HepG2 (cell line): ENCODE data around the gene KCTD13. TPM values are rescaled to one million over a fixed set of nuclear protein-coding genes. Genes with fewer than 3 reads are reported as not detected.

Source experiments
- ARID2 ChIP-seq: sonication (generic); formaldehyde crosslinking; IDR thresholded peaks from 2 replicates; pipeline ENCODE4 v1.8.1; 2022; ENCODE audit warnings: mild to moderate bottlenecking, missing genetic modification reagents, borderline replicate concordance
- ERF ChIP-seq: IDR thresholded peaks from 2 replicates; pipeline ENCODE4 v1.6.1; 2018; ENCODE audit warnings: missing biosample characterization, missing genetic modification reagents
- NFIB ChIP-seq: sonication (generic); formaldehyde crosslinking; IDR thresholded peaks from 2 replicates; pipeline ENCODE4 v1.9.0; 2021; ENCODE audit warnings: missing genetic modification reagents, mild to moderate bottlenecking, borderline replicate concordance
- PAF1 ChIP-seq: IDR thresholded peaks from 2 replicates; pipeline ENCODE4 v1.6.1; 2016; ENCODE audit warnings: missing genetic modification reagents, missing compliant biosample characterization
- PHF21A ChIP-seq: sonication (generic); formaldehyde crosslinking; IDR thresholded peaks from 2 replicates; pipeline ENCODE4 v1.5.0; 2020; ENCODE audit warnings: mild to moderate bottlenecking, missing genetic modification reagents
- SKI ChIP-seq: fragments of 450-650 bp; IDR thresholded peaks from one replicate; pipeline ENCODE4 v1.6.1; 2018; ENCODE audit warnings: mild to moderate bottlenecking; ENCODE audit not compliant: partially characterized antibody
- SRSF9 ChIP-seq: fragments of 200-400 bp; formaldehyde crosslinking; IDR thresholded peaks from 2 replicates; pipeline ENCODE4 v1.6.1; 2018; ENCODE audit warnings: borderline replicate concordance, mild to moderate bottlenecking, low read depth, low read length; ENCODE audit not compliant: insufficient read depth, poor library complexity, severe bottlenecking
- TBX2 ChIP-seq: sonication (generic); formaldehyde crosslinking; IDR thresholded peaks from 2 replicates; pipeline ENCODE4 v1.5.0; 2020; ENCODE audit warnings: missing genetic modification reagents, mild to moderate bottlenecking, borderline replicate concordance
- TOE1 ChIP-seq: sonication (generic); formaldehyde crosslinking; IDR thresholded peaks from 2 replicates; pipeline ENCODE4 v1.4.0; 2020; ENCODE audit warnings: mild to moderate bottlenecking, missing genetic modification reagents
- TOPORS ChIP-seq: sonication (generic); formaldehyde crosslinking; IDR thresholded peaks from 2 replicates; pipeline ENCODE4 v1.8.0; 2023; ENCODE audit warnings: mild to moderate bottlenecking, missing genetic modification reagents
- U2AF1 ChIP-seq: fragments of 200-400 bp; formaldehyde crosslinking; optimal IDR thresholded peaks from 2 replicates; pipeline ENCODE3; 2017; ENCODE audit warnings: mild to moderate bottlenecking, low read depth, low read length
- ZKSCAN8 ChIP-seq: IDR thresholded peaks from 2 replicates; pipeline ENCODE4 v1.6.1; 2016; ENCODE audit warnings: borderline replicate concordance, missing genetic modification reagents, missing compliant biosample characterization
- ZMYM4 ChIP-seq: sonication (generic); formaldehyde crosslinking; IDR thresholded peaks from 2 replicates; pipeline ENCODE4 v1.8.1; 2023; ENCODE audit warnings: mild to moderate bottlenecking, missing genetic modification reagents
- ZNF138 ChIP-seq: sonication (generic); formaldehyde crosslinking; IDR thresholded peaks from 2 replicates; pipeline ENCODE4 v1.5.0; 2020; ENCODE audit warnings: mild to moderate bottlenecking, low read depth, missing genetic modification reagents
- ZNF224 ChIP-seq: sonication (generic); formaldehyde crosslinking; IDR thresholded peaks from 2 replicates; pipeline ENCODE4 v1.5.0; 2020; ENCODE audit warnings: mild to moderate bottlenecking, missing genetic modification reagents
- ZNF329 ChIP-seq: sonication (generic); formaldehyde crosslinking; IDR thresholded peaks from 2 replicates; pipeline ENCODE4 v1.9.0; 2021; ENCODE audit warnings: low read depth, mild to moderate bottlenecking, missing genetic modification reagents
- ZNF468 ChIP-seq: sonication (generic); formaldehyde crosslinking; IDR thresholded peaks from 2 replicates; pipeline ENCODE4 v1.8.0; 2022; ENCODE audit warnings: mild to moderate bottlenecking, moderate library complexity, missing genetic modification reagents
- ZNF510 ChIP-seq: sonication (generic); formaldehyde crosslinking; IDR thresholded peaks from 2 replicates; pipeline ENCODE4 v1.4.0; 2020; ENCODE audit warnings: low read depth, mild to moderate bottlenecking, missing genetic modification reagents
- ZNF670 ChIP-seq: sonication (generic); formaldehyde crosslinking; IDR thresholded peaks from 2 replicates; pipeline ENCODE4 v1.8.0; 2022; ENCODE audit warnings: mild to moderate bottlenecking, missing genetic modification reagents, borderline replicate concordance
- polyA plus RNA-seq, 8 experiments: library from polyadenylated mRNA; depleted of rRNA in 3 of 8; stranded (reverse) in 7 of 8; unstranded in 1 of 8; fragments of >200 nt; fragmentation: Illumina TruSeq in 4 of 8; extraction: Trizol in 4 of 8; gene quantifications; 2 replicates each; pipeline versions ENCODE4 v1.2.1 to v1.2.3, GENCODE V29; 2011 to 2016; ENCODE audit warnings: low read depth in 4 of 8, missing spikeins in 1 of 8, mixed read lengths in 1 of 8; ENCODE audit not compliant: insufficient read depth in 1 of 8
- total RNA-seq, 5 experiments: library from RNA; depleted of rRNA; stranded (reverse); fragments of >200 nt; fragmentation: Illumina TruSeq; extraction: Trizol; gene quantifications; 2 replicates each; pipeline ENCODE4 v1.2.3, GENCODE V29; 2016; ENCODE audit warnings: low read depth in 1 of 5
- TF ChIP-seq, protein P1 (sequence below): sonication (generic); formaldehyde crosslinking; IDR thresholded peaks from 2 replicates; pipeline ENCODE4 v1.5.1; 2020; ENCODE audit warnings: missing genetic modification reagents, mild to moderate bottlenecking, borderline replicate concordance
- TF ChIP-seq, protein P2 (sequence below): sonication (generic); formaldehyde crosslinking; IDR thresholded peaks from 2 replicates; pipeline ENCODE4 v1.4.0; 2020; ENCODE audit warnings: missing genetic modification reagents
- TF ChIP-seq, protein P3 (sequence below): sonication (generic); formaldehyde crosslinking; IDR thresholded peaks from 2 replicates; pipeline ENCODE4 v1.5.0; 2020; ENCODE audit warnings: mild to moderate bottlenecking, low read depth, missing genetic modification reagents, borderline replicate concordance

Gene KCTD13
- total and polyA plus RNA-seq, 2 of the 13 experiments (the other 11 are each of a cell fraction or from before 2014, with no cell fraction given): 6.3 to 14.7 TPM

DNA sequence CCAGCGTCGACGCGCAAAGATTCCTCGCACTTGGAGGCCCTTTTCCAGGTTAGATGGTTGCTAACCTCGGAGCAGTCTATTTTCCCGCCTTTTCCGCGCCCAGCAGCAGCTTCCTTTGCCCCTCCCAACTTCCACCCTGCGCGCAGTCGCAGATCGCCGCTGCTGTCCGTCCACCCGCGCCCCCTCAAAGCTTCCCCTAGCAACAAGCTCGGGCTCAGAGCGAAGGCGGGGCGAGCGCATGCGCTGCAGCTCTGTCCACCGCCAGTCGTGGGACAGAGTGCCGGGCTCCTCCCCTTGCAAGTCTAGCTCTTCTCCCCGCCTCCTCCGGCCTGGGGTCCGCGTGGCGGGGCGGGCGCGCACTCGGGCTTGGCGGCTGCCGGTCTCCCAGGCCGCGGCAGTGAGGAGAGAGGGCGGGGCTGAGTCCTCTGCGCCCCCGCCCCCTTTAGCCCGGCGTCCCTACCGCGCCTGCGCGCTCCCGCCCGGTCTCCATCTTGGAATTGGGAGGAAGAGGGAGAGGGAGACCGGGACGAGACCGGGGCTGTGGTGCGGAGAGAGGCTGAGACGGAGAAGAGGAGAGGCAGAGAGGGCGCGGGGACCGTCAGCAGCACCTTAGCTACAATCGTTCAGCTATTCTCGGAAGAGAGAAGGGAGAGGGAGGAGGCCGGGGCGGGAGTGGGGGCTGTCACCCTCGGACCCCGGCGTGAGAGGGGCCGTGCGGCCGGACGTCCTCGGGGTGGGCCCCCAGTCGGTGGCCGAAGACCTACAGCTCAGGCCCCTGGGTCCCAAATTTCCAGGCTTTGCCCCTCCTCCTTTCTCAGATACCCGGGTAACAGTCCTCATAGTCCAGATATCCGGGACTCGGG, 47.6 kb upstream of the KCTD13 start, which contains the start of gene TAOK2 (continued):
- TF ChIP-seq TBX2 (CRISPR knock-in tag) (peak; percentile 84), U2AF1 (peak; percentile 33), ZNF468 (CRISPR knock-in tag) (no peak), PHF21A (CRISPR knock-in tag) (peak; percentile 42; the same call in 1 of the 2 replicates), SRSF9 (no peak), ZNF138 (CRISPR knock-in tag) (no peak; the same call in 1 of the 2 replicates), ARID2 (CRISPR knock-in tag) (no peak), ZNF510 (CRISPR knock-in tag) (peak; percentile 68; the same call in 1 of the 2 replicates), ZKSCAN8 (CRISPR knock-in tag) (peak; percentile 48; the same call in 1 of the 2 replicates), TOPORS (CRISPR knock-in tag) (peak; percentile 84), ZNF670 (CRISPR knock-in tag) (peak; percentile 51; the same call in 1 of the 2 replicates), ERF (CRISPR knock-in tag) (peak; percentile 97), TOE1 (CRISPR knock-in tag) (no peak), SKI (peak; percentile 61), ZMYM4 (CRISPR knock-in tag) (peak; percentile 87), PAF1 (no peak), ZNF224 (CRISPR knock-in tag) (0 out of 2 replicates have a peak, but pooled peaks have one; percentile 83), NFIB (CRISPR knock-in tag) (no peak), ZNF329 (CRISPR knock-in tag) (peak; percentile 64; the same call in 1 of the 2 replicates)
- TF ChIP-seq, protein P1, sequence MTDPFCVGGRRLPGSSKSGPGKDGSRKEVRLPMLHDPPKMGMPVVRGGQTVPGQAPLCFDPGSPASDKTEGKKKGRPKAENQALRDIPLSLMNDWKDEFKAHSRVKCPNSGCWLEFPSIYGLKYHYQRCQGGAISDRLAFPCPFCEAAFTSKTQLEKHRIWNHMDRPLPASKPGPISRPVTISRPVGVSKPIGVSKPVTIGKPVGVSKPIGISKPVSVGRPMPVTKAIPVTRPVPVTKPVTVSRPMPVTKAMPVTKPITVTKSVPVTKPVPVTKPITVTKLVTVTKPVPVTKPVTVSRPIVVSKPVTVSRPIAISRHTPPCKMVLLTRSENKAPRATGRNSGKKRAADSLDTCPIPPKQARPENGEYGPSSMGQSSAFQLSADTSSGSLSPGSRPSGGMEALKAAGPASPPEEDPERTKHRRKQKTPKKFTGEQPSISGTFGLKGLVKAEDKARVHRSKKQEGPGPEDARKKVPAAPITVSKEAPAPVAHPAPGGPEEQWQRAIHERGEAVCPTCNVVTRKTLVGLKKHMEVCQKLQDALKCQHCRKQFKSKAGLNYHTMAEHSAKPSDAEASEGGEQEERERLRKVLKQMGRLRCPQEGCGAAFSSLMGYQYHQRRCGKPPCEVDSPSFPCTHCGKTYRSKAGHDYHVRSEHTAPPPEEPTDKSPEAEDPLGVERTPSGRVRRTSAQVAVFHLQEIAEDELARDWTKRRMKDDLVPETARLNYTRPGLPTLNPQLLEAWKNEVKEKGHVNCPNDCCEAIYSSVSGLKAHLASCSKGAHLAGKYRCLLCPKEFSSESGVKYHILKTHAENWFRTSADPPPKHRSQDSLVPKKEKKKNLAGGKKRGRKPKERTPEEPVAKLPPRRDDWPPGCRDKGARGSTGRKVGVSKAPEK: no peak
- TF ChIP-seq, protein P2, sequence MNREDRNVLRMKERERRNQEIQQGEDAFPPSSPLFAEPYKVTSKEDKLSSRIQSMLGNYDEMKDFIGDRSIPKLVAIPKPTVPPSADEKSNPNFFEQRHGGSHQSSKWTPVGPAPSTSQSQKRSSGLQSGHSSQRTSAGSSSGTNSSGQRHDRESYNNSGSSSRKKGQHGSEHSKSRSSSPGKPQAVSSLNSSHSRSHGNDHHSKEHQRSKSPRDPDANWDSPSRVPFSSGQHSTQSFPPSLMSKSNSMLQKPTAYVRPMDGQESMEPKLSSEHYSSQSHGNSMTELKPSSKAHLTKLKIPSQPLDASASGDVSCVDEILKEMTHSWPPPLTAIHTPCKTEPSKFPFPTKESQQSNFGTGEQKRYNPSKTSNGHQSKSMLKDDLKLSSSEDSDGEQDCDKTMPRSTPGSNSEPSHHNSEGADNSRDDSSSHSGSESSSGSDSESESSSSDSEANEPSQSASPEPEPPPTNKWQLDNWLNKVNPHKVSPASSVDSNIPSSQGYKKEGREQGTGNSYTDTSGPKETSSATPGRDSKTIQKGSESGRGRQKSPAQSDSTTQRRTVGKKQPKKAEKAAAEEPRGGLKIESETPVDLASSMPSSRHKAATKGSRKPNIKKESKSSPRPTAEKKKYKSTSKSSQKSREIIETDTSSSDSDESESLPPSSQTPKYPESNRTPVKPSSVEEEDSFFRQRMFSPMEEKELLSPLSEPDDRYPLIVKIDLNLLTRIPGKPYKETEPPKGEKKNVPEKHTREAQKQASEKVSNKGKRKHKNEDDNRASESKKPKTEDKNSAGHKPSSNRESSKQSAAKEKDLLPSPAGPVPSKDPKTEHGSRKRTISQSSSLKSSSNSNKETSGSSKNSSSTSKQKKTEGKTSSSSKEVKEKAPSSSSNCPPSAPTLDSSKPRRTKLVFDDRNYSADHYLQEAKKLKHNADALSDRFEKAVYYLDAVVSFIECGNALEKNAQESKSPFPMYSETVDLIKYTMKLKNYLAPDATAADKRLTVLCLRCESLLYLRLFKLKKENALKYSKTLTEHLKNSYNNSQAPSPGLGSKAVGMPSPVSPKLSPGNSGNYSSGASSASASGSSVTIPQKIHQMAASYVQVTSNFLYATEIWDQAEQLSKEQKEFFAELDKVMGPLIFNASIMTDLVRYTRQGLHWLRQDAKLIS (CRISPR knock-in tag): no peak
- TF ChIP-seq, protein P3, sequence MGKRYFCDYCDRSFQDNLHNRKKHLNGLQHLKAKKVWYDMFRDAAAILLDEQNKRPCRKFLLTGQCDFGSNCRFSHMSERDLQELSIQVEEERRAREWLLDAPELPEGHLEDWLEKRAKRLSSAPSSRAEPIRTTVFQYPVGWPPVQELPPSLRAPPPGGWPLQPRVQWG (CRISPR knock-in tag): no peak
